Transverse colon (tissue), 4 donors: ENCODE results near the gene CISD3.

ENCODE experiments used
- CTCF ChIP-seq, 5 experiments: fragments of 200-600 bp in 3 of 5; fragments of 450-650 bp in 2 of 5; sonication (generic) in 3 of 5; IDR thresholded peaks; 1 replicate in 2 of 5; 2 replicates in 3 of 5; pipeline ENCODE4 v1.5.1; 2016 to 2017; ENCODE audit warnings: antibody characterized with exemption in 5 of 5, inconsistent platforms in 3 of 5, mild to moderate bottlenecking in 2 of 5, moderate library complexity in 1 of 5
- EP300 ChIP-seq: sonication (generic); formaldehyde crosslinking; IDR thresholded peaks from one replicate; pipeline ENCODE4 v1.6.1; 2017; ENCODE audit warnings: antibody characterized with exemption, low read depth
- POLR2AphosphoS5 ChIP-seq, 3 donors: sonication (generic); formaldehyde crosslinking; IDR thresholded peaks; one replicate each; pipeline ENCODE4 v1.6.1; 2016; ENCODE audit warnings: antibody characterized with exemption in 3 of 3

DNA sequence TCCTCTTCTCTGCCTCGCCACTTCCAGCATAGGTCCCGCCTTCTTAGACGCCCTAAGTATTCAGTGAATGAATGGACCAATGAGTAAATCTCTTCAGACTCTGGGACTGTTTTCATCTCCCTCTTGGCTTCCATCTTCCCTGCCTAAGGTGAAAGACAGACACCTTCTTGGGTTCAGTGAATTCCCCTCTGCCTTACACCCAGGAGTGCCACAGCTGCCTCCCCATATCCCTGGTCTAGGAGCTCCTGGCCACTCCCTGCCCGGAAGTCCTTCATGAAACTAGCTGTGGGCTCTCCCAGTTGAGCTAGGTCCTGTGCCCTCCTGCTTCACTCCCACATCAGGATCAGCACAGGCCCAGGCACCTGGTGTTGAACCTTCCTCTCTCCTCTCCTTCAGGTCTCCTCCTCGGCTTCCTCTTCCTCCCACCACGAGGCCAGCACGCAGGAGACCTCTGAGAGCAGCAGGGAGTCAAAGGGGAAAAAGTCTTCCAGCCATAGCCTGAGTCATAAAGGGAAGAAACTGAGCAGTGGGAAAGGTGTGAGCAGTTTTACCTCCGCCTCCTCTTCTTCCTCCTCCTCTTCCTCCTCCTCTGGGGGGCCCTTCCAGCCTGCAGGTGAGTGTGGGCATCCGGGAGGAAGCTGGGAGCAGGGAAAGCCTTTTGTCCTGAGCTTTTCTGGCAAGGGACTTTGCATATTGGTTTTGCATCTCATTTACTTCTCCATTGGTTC, 14.8 kb upstream of the CISD3 start:
- TF ChIP-seq CTCF (IDR thresholded peaks at IDR 0.05), result no peak
- TF ChIP-seq POLR2AphosphoS5 (IDR thresholded peaks at IDR 0.05), result no peak
- no peak for TF ChIP-seq EP300
